Stimulated activated CD8-positive, alpha-beta memory T cell treated with anti-CD3 and anti-CD28 coated beads, Interleukin-7, amount 100 ng/mL, for 24 hours (primary cell): ENCODE data around the gene EFNB2.

Experiments
- DNase-seq: peaks from one replicate; pipeline ENCODE4 v3.0.0-alpha.2; 2020; ENCODE audit warnings: low read depth

Gene EFNB2

GRCh38 chr13:106500445-106500844 is 35.0 kb downstream of the EFNB2 start:
- no peak for DNase-seq

GRCh38 chr13:106499896-106500295 is 35.6 kb downstream of the EFNB2 start:
- DNase-seq = no peak

GRCh38 chr13:106499113-106499512 is 36.3 kb downstream of the EFNB2 start:
- no peak for DNase-seq

- DNase-seq = no peak
Observed at GRCh38 chr13:106498571-106498970, 36.9 kb downstream of the EFNB2 start.

- no peak for DNase-seq
Observed at GRCh38 chr13:106498158-106498557, 37.3 kb downstream of the EFNB2 start.

- DNase-seq = no peak
Observed at GRCh38 chr13:106497079-106497478, 38.4 kb downstream of the EFNB2 start.

GRCh38 chr13:106496072-106496997 is 39.1 kb downstream of the EFNB2 start:
- no peak for DNase-seq

GRCh38 chr13:106494936-106495335 is 40.5 kb downstream of the EFNB2 start:
- no peak for DNase-seq

GRCh38 chr13:106494506-106494905 is 41.0 kb downstream of the EFNB2 start:
- DNase-seq = no peak

- no peak for DNase-seq
Observed at GRCh38 chr13:106493533-106494220, 41.8 kb downstream of the EFNB2 start.

GRCh38 chr13:106492588-106493475 is 42.6 kb downstream of the EFNB2 start:
- DNase-seq = no peak

GRCh38 chr13:106491928-106492587 is 43.4 kb downstream of the EFNB2 start:
- DNase-seq = no peak

- DNase-seq = no peak
Observed at GRCh38 chr13:106491463-106491862, 44.0 kb downstream of the EFNB2 start.

GRCh38 chr13:106490569-106491321 is 44.7 kb downstream of the EFNB2 start:
- no peak for DNase-seq

- DNase-seq = no peak
Observed at GRCh38 chr13:106489849-106490568, 45.5 kb downstream of the EFNB2 start.

GRCh38 chr13:106488686-106489085 is 46.8 kb downstream of the EFNB2 start:
- no peak for DNase-seq

GRCh38 chr13:106488076-106488475 is 47.4 kb downstream of the EFNB2 start:
- no peak for DNase-seq

GRCh38 chr13:106487129-106487528 is 48.3 kb downstream of the EFNB2 start:
- DNase-seq = no peak

GRCh38 chr13:106486287-106486686 is 49.2 kb downstream of the EFNB2 start:
- no peak for DNase-seq

- DNase-seq = no peak
Observed at GRCh38 chr13:106484537-106485193, 50.8 kb downstream of the EFNB2 start.
